HG03025 (cell line): ENCODE results near the gene ARAP2.
A peak's percentile ranks its signal among the peaks of the same experiment; 100 is the strongest.
"Not testable (repeated sequence)": the region's sequence is repeated elsewhere in the genome, so short reads cannot be mapped to it uniquely, and the experiment has no call there.

Source experiments
- ATAC-seq: cut with Tn5 transposase; IDR thresholded peaks from one replicate; pipeline ENCODE4 v1.9.1; 2021; ENCODE audit warnings: mild to moderate bottlenecking, moderate library complexity; ENCODE audit not compliant: unreplicated experiment, low FRiP score

The ARAP2 gene

DNA sequence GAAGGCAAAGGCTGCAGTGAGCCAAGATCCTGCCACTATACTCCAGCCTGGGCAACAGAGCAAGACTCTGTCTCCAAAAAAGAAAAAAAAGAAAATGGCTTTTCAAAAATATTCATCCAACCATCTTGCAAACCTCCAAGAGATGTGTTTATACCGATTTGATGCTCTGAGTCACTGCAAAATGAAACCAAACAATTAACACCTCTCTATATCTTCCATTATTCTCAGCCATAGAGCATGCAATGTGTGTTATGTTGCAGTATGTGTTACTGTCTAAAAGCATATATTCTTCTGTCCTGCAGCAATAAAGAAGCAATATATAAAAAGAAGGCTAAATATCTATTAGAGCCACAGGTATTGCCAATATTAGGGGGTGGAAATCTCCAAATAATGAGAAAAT is 51.4 kb downstream of the ARAP2 start:
- no peak for ATAC-seq

DNA sequence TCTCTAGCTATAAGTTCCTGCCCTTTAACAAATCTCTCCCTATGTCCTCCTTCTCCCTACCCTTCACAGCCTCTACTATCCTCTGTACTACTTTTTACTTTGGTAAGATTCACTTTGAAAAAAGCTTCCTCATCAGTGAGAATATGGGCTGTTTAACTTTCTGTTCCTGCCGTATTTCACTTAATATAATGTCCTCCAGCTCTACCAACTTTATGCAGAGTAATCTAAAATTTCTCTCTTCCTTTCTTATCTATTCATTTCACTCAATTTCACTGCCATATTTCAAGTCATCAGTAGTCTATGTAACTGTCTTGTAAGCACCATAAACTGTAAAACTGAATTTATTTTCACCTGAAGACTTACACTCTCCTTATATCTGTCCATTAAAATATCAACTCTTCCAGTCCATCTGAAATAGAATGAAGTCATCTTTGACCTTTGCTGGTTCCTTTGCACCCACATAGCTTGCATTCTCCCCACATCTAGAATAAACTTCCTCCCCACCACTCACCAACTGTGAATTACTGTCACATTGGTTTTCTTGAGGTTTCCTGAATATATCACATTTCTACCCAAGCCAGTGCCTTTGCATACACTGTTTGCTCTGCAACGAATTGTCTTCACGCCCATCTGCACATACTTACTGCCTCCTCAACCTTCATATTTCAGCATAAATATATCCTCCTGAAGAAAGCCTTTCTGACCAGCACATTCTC is 54.6 kb downstream of the ARAP2 start:
- ATAC-seq, result peak; percentile 67

DNA sequence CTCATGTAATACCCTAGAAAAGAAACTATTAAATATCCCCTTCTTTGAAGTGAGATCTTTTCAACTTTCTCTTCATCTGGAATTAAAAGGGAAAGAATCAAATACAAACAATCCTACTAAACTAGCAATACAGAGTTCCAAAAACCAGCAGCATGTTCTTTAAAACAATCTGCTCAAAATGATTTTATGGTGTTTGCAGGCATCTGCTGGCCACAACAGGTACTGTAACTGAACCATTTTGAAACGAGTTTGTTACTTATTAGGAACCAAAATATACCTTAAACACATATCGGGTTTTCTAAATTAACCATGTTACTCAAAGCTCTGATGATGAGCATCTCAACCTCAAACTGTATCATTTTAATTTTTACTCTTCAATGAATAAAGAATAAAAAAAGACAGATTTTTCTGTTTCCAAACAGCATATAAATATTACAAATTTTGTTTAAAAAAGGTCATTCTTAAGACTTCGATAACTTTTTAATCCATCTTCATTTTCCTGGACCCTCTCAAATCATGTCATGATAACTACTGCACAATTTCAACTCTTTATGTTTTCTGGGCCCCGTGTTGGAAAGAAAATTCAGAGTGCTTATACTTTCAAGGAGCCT is 56.5 kb downstream of the ARAP2 start:
- no peak for ATAC-seq

DNA sequence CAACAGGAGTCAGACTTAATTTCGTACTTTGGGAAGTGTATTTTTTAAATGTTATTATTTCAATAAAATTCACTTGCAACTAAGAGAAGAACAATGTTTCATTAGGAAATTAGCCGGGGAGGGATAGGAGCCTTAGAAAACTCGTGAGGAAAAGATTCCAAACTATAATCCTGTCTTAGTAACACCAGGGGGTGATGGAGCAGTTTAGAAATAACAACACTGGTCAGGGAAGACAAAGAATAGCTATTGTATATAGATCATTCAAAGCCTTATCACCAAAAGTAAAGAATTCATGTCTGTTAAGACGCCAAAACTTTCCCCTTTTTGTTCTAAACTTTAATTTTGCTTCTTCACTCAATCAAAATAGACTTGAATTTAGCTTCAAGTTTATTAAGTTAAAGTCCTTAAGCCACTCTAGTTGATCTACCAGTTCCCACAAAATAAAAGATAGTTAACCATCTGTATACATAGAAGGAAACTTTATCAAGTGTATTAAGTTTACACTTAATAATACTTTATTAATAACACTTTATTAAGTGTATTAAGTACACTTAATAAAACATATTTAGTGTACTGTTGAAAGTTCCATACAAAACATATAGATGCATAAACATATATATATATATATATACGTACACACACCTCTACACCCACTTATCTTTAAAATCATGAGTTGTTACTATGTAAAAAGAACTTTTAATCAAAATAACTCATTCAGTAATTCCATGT is 60.5 kb downstream of the ARAP2 start:
- no peak for ATAC-seq

DNA sequence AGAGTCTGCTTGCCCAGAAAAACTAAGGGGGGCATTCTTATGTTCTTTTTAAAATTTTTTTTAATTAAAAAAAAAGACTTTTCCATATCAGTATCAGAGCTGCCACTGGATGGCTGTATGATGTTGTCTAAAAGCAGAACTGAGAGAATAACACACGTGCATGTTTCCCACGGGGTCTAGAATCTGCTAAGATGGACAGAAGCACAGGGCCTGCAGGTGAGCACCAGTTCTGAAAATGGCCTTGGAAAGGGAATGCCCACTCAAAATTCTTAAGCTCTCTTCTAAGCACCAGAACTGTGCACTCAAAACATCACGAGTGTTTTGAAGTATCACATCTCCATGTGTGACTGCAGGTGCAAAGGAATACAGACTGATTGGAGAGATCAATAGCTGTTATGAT is 61.1 kb downstream of the ARAP2 start:
- ATAC-seq, result no peak

DNA sequence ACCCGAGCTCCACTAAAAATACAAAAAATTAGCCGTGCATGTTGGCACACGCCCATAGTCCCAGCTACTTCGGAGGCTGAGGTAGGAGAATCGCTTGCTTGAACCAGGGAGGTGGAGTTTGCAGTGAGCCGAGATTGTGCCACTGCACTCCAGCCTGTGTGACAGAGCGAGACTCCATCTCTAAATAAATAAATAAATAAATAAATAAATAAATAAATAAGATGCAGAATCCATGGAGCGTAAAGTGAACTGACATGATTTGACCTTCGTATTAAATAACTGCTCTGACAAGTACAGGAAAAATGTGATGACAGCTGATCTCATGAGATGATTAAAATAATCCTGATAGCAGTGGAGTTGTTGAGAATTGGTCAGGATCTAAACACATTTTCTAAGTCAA is 62.0 kb downstream of the ARAP2 start:
- ATAC-seq, result not testable (repeated sequence)

DNA sequence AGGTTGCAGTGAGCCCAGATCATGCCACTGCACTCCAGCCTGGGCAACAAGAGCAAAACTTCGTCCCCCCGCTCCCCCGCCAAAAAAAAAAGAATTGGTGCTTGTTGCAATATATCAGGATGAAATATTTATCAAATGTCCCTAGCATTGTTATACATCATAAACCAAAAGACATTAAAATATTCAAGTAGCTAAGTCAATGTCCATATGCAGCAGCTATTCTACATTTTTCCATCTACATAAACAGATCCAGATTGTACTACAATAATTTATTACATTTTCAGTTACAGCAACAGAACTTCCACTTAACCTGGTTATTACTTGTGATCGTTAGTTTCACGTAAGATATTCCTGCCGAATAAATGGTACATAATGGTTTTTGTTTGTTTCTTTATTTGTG is 64.1 kb downstream of the ARAP2 start:
- no peak for ATAC-seq

DNA sequence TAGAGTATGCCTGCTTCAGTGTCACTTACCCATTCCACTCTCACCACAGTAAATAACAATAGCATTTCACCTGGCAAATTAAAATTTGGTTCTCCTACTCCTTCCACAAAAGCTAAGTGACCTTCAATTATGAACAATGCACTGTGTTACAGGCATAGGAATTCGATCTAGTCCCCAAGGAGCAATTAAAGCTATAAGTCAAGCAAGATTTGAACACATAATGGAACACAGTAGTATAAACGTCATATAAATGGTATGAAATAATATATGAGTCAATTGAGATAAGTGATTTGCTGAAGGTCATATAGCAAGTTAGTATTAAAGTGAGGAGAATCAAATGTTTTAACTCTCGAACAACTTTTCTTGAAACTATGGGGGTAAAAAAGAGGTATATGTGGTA is 65.8 kb downstream of the ARAP2 start:
- no peak for ATAC-seq

DNA sequence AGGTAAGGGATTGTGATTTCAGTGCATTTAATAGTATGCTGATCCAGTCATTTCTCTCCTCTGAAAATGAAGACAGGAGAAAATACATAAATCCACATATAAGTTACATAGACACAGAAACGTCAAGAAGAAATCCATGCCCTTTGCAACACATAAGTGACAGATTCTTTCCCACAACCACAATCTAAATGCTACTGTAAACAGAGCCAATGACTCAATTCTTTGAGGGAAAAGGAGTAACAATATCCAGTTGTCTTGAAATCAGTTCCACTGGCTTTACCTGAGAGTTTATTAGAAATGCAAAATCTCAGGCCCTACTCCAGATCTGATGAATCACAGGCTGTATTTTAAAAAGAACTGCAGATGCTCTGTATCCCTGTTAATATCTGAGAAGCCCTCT is 66.4 kb downstream of the ARAP2 start:
- ATAC-seq, result no peak

DNA sequence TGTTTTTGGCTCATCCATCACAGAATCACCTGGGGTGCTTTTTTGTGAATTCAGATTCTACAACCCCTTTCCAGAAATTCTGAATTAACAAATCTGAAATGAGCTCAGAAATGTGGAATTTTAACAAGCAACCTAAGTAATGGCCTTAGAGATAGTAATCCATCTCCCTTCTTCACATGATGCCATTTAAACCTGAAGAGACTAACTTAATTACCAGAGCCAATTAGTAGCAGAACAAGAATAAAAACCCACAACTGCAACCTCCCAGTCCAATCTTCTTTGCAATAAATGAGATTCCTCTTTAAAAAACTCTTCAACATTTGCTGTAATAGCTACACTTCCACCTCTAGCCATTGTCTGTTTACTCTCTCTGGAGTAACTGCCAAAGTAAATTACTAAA is 69.7 kb downstream of the ARAP2 start:
- ATAC-seq, result no peak

DNA sequence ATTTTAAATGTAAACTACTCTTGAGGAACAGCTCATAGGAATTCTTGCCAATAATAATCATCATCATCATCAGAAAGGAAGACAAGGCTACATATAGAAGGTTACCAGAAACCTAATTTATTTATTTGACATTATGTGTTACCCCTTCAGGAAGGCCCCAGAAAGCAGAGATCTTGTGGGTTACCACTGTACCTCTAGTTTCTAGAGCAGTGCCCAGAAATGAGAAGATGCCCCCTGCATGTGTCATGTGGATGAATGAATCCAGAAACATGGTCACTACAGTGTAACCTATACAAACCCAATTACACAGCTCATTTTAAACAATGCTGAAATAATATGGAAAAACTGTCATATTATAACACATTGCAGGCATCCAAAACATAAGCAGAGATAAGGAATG is 70.4 kb downstream of the ARAP2 start:
- no peak for ATAC-seq

DNA sequence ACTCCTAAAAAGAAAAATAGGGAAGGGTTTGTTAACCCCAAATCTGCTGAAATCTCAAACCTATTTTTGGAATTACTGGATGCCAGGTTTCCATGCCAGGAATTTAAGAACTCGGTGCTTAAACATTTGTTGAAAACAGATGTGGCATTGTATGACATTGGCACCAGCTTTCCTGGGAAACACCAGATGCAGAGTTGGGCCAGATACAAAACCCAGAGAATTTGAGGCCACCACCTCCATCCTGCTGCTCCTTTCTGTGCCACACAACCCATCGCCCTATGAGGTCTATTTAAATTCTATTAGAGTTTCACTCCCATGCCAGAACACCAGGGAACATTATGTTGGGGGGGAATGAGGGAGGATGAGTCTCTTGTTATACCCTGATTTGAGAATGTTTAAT is 71.7 kb downstream of the ARAP2 start:
- ATAC-seq, result no peak

DNA sequence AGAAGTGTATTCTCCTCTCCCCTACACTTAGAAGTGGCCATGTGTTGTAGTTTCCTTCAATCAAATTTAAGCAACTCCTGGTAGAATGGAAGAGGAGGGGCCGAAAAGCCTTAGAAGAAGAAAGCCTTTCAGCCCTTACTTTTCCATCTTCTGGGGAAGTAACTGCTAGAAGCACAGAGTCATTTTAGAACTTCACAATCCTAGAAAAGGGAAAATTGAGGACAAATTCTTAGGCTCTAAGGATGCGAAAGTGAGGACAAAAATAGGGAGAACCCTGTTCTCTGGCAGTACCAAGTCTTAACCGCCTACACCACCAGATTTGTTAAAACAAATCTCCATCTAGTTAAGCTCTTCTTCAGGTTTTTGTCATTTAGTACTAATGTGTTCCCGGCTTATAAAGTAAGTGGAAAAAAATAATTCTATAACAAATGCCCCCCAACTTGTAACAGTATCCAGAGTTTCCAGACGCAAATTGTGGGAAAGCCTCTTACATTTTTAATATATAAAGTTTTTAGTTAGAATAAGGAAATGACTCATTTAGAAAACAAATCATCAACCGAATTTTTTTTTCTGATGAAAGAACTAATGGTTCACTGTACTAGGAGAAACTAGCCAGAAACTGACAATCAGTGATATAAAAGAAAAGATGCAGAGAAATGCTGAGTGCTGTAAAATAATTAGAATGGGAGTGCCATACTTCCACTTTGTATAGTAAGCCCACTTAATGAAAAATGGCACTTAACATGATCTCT is 76.0 kb downstream of the ARAP2 start:
- no peak for ATAC-seq

DNA sequence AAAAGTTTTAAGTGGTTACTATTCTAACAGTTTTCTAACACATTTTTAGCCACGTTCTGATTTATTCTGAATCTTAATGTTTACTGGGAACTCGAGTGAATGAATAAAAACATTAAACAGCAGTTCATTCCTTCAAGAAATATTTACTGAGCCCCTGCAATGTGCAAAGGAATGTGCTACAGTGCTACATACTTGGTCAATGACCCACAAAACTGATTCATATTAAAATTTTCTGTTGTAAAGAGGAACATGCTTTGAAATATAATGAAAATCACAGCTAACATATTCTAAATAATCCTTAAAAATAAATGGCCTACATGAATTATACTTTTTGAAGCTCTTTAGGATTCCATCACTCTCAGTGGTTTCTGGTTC is 78.7 kb downstream of the ARAP2 start:
- no peak for ATAC-seq

DNA sequence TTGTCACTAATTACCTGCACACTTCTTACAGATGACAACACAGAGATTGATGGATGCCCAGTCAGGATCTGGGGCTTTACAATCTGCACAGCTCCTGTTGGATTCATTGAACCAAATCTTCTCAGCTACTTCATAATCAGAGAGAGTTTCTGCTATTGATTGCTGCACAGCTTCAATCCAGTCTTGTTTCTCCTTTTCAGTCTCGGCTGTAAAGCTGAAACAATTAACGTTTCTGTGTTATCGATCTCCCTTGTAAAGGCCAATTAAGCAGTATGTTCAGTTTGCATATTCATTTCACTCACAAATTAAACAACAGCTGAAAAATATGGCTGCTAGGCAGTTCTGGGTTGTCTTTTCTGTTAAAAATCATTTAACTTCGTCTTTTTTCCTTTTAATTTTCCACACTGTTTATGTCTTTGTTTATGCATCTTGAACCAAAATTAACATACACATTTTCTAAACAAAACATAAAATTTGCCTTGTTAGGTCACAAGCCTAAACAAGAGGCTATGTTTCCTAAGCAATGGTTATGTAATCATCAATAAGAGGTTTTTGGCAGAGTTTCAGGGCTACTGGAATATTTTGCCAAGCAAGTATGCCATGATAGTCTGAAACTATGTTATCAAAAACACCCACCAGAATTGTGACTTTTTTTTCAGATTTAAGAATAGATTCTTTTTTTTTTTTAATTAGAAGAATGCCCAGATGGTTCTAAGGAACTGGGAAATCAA is 79.2 kb downstream of the ARAP2 start:
- no peak for ATAC-seq

DNA sequence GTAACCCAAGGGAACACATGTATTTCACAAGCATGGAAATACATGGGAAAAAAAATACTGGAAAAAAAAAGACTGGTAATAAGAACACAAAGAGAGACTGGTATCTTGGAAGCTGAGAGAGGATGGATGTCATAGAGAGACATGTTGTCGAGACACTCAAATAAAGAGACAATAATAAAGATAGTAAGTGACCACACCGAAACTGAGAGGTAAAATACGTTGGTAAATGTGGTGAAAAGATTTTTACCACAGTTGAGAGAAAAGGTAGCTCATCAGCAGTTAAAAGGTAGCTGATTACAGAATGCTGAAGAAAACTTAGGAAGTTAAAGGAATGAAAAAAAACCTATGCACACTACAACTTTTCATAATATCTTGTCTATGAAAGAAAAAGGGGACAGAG is 81.1 kb downstream of the ARAP2 start:
- no peak for ATAC-seq

DNA sequence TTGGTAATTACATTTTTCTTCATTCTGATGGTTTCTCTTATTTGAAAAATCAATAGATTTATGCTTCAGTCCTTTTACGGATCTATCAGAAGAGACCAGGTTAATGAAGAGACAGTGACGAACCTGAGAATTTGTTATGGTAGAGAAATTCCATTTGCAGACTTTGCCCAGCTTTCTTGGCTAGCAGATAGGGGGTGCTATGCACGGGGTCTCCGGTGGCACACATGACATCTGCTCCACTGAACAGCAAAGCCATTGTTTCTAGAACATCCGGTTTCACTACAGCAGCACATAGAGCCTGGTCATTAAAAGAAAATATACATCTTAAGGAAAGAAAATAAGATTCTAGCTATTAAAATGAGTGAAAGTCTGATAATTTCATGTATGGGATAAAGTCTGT is 85.1 kb downstream of the ARAP2 start:
- no peak for ATAC-seq

DNA sequence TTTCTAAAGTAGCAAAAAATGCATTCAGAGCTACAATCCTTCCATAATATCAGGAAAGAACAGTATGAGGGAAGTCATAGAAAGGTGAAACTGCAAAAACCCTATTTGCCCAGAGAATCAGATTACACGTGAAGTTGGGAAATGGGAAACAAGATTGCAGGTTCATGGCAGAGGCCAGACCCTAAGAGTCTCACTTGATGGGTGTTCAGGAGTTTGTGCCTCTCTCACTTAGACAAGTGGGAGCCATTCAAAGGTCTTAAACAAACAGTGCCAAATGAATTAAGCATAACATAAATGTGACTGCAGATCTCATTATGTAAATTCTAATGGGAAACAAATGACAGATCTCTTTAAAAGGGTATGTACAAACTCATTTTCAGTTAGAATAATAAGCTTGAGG is 91.6 kb downstream of the ARAP2 start:
- no peak for ATAC-seq

DNA sequence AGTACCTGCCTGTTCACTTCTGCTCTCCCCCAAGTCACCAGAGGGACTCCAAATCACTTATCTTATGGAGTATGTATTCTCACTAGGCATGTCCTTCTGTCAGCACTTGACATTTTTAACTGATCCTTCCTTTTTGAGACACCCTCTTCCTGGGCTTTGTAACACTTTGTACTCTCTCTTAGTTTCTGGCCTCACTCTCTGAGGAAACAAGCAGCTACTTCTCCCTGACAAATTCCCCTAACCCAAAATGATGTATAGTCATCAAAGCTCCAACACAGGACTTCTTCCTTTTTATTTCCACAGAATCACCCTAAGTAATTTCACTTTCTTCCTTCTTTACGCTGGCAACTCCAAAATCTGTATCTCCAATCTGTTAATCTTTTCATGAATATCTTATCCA is 101.8 kb downstream of the ARAP2 start:
- no peak for ATAC-seq

DNA sequence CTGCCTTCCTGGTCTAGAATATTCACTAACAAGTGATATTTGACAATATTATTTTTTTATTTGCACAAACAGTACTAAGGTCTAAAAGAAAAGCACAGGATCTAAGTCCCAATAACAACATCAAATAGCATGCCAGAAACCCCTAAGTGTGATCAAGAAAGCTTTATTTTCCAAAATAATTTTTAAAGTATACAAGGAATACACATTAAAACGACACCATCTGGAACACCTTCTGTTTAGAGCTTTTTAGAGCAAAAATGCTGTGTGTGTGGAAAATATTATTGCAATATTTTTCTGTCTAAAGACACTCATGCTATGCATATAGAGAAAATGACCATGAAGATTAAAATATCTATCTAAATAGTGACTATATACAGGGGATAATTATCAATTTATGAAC is 103.1 kb downstream of the ARAP2 start:
- ATAC-seq, result no peak

DNA sequence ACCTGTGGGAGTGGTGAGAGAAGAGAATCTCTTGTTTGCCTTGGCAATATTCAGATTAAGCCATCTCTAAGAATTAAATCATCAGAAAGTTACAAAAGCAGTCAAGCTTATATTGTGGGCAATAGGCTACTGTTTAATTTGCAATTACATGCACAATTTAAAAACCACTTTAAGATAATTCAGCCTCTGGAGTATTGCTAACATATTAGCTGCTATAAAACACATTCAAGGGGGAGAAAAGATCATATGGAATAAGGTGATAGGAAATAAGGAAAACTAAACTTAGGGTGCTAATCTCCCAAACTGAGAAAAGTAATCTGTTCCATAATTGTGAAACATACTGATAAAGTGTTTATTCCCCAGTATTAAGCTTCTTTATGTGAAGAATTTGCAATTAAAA is 103.9 kb downstream of the ARAP2 start:
- ATAC-seq, result no peak
